RWPE2 (cell line): ENCODE data around the gene STOML1.

ENCODE experiments used
- ATAC-seq: fragments of 200-7000 bp; cut with Tn5 transposase; 3 replicates; pipeline ENCODE4 v1.9.1; 2021; ENCODE audit warnings: low read depth
- DNase-seq: peaks from one replicate; pipeline ENCODE4 v3.0.0-alpha.2; 2020; ENCODE audit warnings: low spot score
- H3K27ac ChIP-seq: fragments of 450-650 bp; 2 replicates; pipeline ENCODE4 v1.5.1; 2017; ENCODE audit warnings: mild to moderate bottlenecking; ENCODE audit not compliant: poor library complexity, severe bottlenecking
- H3K27me3 ChIP-seq: fragments of 250-450 bp; sonication (Bioruptor Pico); 2 replicates; pipeline ENCODE4 v1.5.1; 2021; ENCODE audit warnings: mild to moderate bottlenecking, moderate library complexity; ENCODE audit not compliant: insufficient read depth, poor library complexity, severe bottlenecking
- H3K36me3 ChIP-seq: fragments of 250-450 bp; sonication (Bioruptor Pico); 2 replicates; pipeline ENCODE4 v1.5.1; 2020; ENCODE audit warnings: low read depth, mild to moderate bottlenecking, moderate library complexity
- H3K4me1 ChIP-seq: fragments of 250-450 bp; sonication (Bioruptor Pico); 2 replicates; pipeline ENCODE4 v1.5.1; 2021; ENCODE audit warnings: mild to moderate bottlenecking, moderate library complexity; ENCODE audit not compliant: insufficient read depth, poor library complexity, severe bottlenecking
- H3K4me3 ChIP-seq: fragments of 250-450 bp; sonication (Bioruptor Pico); 2 replicates; pipeline ENCODE4 v1.5.1; 2021; ENCODE audit warnings: mild to moderate bottlenecking, moderate library complexity; ENCODE audit not compliant: severe bottlenecking
- H3K9me3 ChIP-seq: fragments of 250-450 bp; sonication (Bioruptor Pico); 2 replicates; pipeline ENCODE4 v1.5.1; 2021; ENCODE audit warnings: mild to moderate bottlenecking, moderate library complexity; ENCODE audit not compliant: severe bottlenecking
- CTCF ChIP-seq: fragments of 450-650 bp; IDR thresholded peaks from one replicate; pipeline ENCODE4 v1.5.1; 2017; ENCODE audit warnings: mild to moderate bottlenecking, moderate library complexity; ENCODE audit not compliant: poor library complexity, severe bottlenecking

STOML1 gene

GRCh38 chr15:73987681-73988444, 4.2 kb downstream of the STOML1 start:
- H3K27ac ChIP-seq: peak overlapping the region; percentile 72
- no peak overlapping the region for H3K4me3 ChIP-seq
- peaks cover 65% of the 10 kb centered on the region for H3K4me1 ChIP-seq

GRCh38 chr15:73987250-73987649, 4.8 kb downstream of the STOML1 start:
- H3K27ac ChIP-seq: peak overlapping the region; percentile 72
- ATAC-seq (no peak), DNase-seq (no peak)
- H3K36me3 ChIP-seq: no peaks in the 10 kb centered on the region
- peaks cover 67% of the 10 kb centered on the region for H3K4me1 ChIP-seq
- H3K4me3 ChIP-seq: no peak overlapping the region
- no peaks in the 10 kb centered on the region for H3K9me3 ChIP-seq
- H3K27me3 ChIP-seq: no peaks in the 10 kb centered on the region
- TF ChIP-seq CTCF: no peak

More at GRCh38 chr15:73987681-73988444, 4.2 kb downstream of the STOML1 start:
- no peaks in the 10 kb centered on the region for H3K36me3 ChIP-seq
- no peaks in the 10 kb centered on the region for H3K9me3 ChIP-seq
- ATAC-seq (peak; percentile 20), DNase-seq (no peak)
- H3K27me3 ChIP-seq: no peaks in the 10 kb centered on the region
- TF ChIP-seq CTCF: no peak

GRCh38 chr15:73986776-73987056, 5.4 kb downstream of the STOML1 start:
- DNase-seq (no peak), ATAC-seq (no peak)
- no peaks in the 10 kb centered on the region for H3K27me3 ChIP-seq
- H3K4me1 ChIP-seq: peaks cover 72% of the 10 kb centered on the region
- H3K27ac ChIP-seq: peak overlapping the region; percentile 72
- peak; percentile 11 for TF ChIP-seq CTCF
- H3K9me3 ChIP-seq: no peaks in the 10 kb centered on the region
- H3K4me3 ChIP-seq: no peak overlapping the region
- no peaks in the 10 kb centered on the region for H3K36me3 ChIP-seq

GRCh38 chr15:73986055-73986775, 5.9 kb downstream of the STOML1 start:
- Histone ChIP-seq H3K4me3 (no peak overlapping the region), H3K27me3 (no peaks in the 10 kb centered on the region), H3K36me3 (no peaks in the 10 kb centered on the region), H3K4me1 (peaks cover 73% of the 10 kb centered on the region), H3K27ac (peak overlapping the region; percentile 95), H3K9me3 (no peaks in the 10 kb centered on the region)
- TF ChIP-seq CTCF: no peak
- no peak for ATAC-seq
- no peak for DNase-seq
